Astrocyte of the spinal cord (primary cell): ENCODE results near the gene PDE9A.

Experiments used
- DNase-seq: peaks from one replicate; pipeline ENCODE4 v3.0.0; 2011; ENCODE audit warnings: low read depth, low spot score
- H3K4me3 ChIP-seq: 2 replicates; pipeline ENCODE4 v1.5.1; 2011; ENCODE audit warnings: low read depth, mild to moderate bottlenecking, low read length, moderate library complexity
- CTCF ChIP-seq: IDR thresholded peaks from 2 replicates; pipeline ENCODE4 v1.5.1; 2012; ENCODE audit warnings: low read depth, mild to moderate bottlenecking, low read length, inconsistent platforms
- in situ Hi-C: cut with HindIII; loops from 2 replicates; pipeline ENCODE4 v1.10.0; 2017; ENCODE audit warnings: low sequenced_read_pairs

PDE9A gene

DNA sequence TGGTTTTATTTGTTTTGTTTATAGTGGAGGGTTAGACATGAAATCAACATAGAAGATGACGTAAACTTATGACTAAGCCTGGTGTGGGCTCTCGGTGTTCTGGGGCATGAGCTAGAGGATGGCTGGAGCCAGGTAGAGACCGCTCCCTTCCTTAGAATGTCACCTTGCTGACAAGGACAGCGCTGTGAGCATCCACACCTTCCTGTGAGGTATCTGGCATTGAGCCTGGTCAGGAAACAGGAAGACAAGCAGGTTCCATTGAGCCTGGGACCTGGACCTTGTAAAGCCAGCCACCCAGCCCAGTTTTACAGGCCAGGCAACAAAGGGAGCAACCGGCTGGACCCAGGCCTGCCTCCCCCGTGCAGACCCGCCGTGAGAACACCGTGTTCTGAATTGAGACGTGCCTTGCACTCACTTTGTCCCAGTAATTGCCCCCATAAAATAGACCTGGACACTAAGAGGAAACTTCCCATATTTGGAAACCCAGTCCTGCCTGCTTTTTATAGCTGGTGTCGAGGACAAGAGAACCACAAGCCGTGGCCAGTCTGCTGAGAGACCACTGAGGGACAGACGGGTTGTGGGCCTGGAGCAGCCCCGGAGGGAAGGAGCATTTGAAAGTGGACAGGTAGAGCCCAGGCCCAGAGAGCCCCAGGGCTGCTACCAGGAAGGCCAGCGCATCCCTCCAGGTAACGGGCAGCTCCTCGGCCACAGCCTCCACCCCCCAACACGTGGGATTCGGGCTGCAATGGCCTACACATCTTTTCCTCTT is 78.0 kb downstream of the PDE9A start:
- in situ Hi-C loops: no loop called here
- no peak overlapping the region for H3K4me3 ChIP-seq
- DNase-seq: no peak
- no peak for TF ChIP-seq CTCF

DNA sequence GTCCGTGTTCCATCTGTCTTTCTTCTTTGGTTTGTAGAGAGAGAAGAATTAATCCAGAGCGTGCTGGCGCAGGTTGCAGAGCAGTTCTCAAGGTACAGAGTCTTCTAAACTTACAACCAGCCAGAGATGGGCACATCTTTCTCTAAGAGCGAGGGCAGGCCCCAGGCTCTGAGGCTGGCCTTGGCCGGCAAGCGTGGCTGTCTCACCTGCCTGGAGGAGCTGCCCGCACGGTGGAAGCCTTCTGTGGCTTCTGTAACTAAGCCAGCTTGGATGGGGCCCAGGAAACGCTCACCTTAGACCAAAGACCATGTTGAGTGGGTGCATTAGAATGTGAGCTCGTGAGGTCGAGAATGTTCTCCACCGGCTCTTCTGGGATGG is 78.6 kb downstream of the PDE9A start:
- DNase-seq: no peak
- H3K4me3 ChIP-seq: no peak overlapping the region
- no peak for TF ChIP-seq CTCF
- in situ Hi-C loops: no loop called here

GRCh38 chr21:42733037-42733627 is 79.7 kb downstream of the PDE9A start:
- DNase-seq: no peak
- in situ Hi-C loops: no loop called here
- TF ChIP-seq CTCF: no peak
- H3K4me3 ChIP-seq: no peak overlapping the region

DNA sequence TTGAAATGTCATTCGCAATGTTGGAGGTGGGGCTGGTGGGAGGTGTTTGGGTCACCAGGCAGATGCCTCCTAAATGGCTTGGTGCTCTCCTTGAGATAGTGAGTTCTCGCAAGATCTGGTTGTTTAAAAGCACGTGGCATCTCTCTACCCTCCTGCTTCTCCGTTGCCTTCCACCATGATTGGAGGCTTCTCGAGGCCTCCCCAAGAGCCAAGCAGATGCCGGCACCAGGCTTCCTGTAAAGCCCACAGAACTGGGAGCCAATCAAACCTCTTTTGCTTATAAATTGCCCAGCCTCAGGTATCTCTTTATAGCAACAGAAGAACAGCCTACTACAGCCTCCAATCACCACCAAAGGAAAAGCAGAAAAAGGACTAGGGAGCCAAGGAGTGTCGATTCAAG is 80.5 kb downstream of the PDE9A start:
- DNase-seq: no peak
- TF ChIP-seq CTCF: no peak
- in situ Hi-C loops: no loop called here
- no peak overlapping the region for H3K4me3 ChIP-seq

DNA sequence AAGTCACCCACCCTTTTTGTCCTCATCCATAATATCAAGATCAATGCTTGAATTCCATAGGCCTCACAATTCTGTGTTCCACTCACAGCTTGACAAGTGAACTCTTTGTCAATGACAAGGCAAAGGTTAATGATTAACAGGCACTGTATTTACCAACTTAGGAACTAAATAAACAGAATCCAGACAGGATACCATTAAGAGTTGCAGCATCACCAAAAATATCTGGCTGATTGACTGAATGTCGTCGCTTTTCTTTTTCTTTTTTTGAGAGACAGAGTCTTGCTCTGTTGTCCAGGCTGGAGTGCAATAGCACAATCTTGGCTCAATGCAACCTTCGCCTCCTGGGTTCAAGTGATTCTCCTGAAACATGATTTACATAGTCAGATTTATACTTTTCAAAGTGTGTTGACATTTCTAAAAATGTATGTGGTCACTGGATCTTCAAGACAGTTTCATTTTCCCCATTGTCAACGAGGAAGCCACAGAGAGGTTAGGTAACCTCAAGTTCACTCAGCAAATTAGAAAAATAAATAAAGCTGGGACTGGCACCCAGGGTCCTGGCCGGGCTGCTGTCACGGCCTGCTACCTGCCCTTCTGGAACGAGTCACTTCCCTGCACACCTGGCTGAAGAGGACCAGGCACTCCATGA is 81.0 kb downstream of the PDE9A start:
- no peak overlapping the region for H3K4me3 ChIP-seq
- no peak for DNase-seq
- in situ Hi-C loops: no loop called here
- TF ChIP-seq CTCF: no peak

GRCh38 chr21:42735061-42735460 is 81.6 kb downstream of the PDE9A start:
- no peak for TF ChIP-seq CTCF
- no peak overlapping the region for H3K4me3 ChIP-seq
- no peak for DNase-seq
- in situ Hi-C loops: no loop called here
